Skin epidermis (tissue), 12 donors: ENCODE data around the gene SRRM3.
A peak's percentile ranks its signal among the peaks of the same experiment; 100 is the strongest.
"Not testable (repeated sequence)": the region's sequence is repeated elsewhere in the genome, so short reads cannot be mapped to it uniquely, and the experiment has no call there.

Experiments used
- H3K27ac ChIP-seq, 21 experiments: fragments of 200-600 bp; sonication (generic) in 11 of 21; one replicate each; pipeline ENCODE4 v1.5.0; 2020; ENCODE audit warnings: mild to moderate bottlenecking in 3 of 21, inconsistent platforms in 2 of 21, moderate library complexity in 2 of 21
- H3K4me3 ChIP-seq, 7 experiments: fragments of 200-600 bp; sonication (generic) in 2 of 7; one replicate each; pipeline ENCODE4 v1.5.0; 2020; ENCODE audit warnings: inconsistent platforms in 2 of 7, mild to moderate bottlenecking in 2 of 7, moderate library complexity in 1 of 7

SRRM3 gene

GRCh38 chr7:76303202-76304147, 101.8 kb downstream of the SRRM3 start:
- Histone ChIP-seq H3K4me3 (peak overlapping the region; percentile 71 to 97 (median 83)), H3K27ac (peak overlapping the region; percentile 79 to 99 (median 93))

GRCh38 chr7:76304888-76305375, 103.2 kb downstream of the SRRM3 start:
- peak overlapping the region in 4 of 7 experiments; percentile 76 to 97 (median 86) for H3K4me3 ChIP-seq
- H3K27ac ChIP-seq = peak overlapping the region in 19 of 21 experiments; percentile 49 to 99 (median 93)

GRCh38 chr7:76308874-76309273, 107.2 kb downstream of the SRRM3 start:
- not testable (repeated sequence) for H3K27ac ChIP-seq, H3K4me3 ChIP-seq

GRCh38 chr7:76309341-76310101, 107.8 kb downstream of the SRRM3 start:
- peak overlapping the region in 10 of 21 experiments; percentile 26 to 78 (median 60) for H3K27ac ChIP-seq
- not testable (repeated sequence) for H3K4me3 ChIP-seq

- Histone ChIP-seq H3K27ac (peak overlapping the region in 14 of 21 experiments; percentile 13 to 83 (median 51)), H3K4me3 (peak overlapping the region in 1 of 7 experiments; percentile 12)
Observed at GRCh38 chr7:76310102-76310957, 108.6 kb downstream of the SRRM3 start.

GRCh38 chr7:76311838-76312237, 110.1 kb downstream of the SRRM3 start:
- peak overlapping the region in 1 of 21 experiments; percentile 57 for H3K27ac ChIP-seq
- not testable (repeated sequence) for H3K4me3 ChIP-seq

GRCh38 chr7:76314042-76314721, 112.5 kb downstream of the SRRM3 start:
- Histone ChIP-seq H3K27ac (peak overlapping the region in 2 of 21 experiments; percentile 11 to 24), H3K4me3 (no peak overlapping the region)

GRCh38 chr7:76314740-76315139, 113.0 kb downstream of the SRRM3 start:
- H3K27ac ChIP-seq, H3K4me3 ChIP-seq: not testable (repeated sequence)

- Histone ChIP-seq H3K27ac (no peak overlapping the region), H3K4me3 (no peak overlapping the region)
Observed at GRCh38 chr7:76315364-76315763, 113.7 kb downstream of the SRRM3 start.

GRCh38 chr7:76316984-76317781, 115.5 kb downstream of the SRRM3 start:
- Histone ChIP-seq H3K4me3 (peak overlapping the region; percentile 52 to 88 (median 69)), H3K27ac (peak overlapping the region in 20 of 21 experiments; percentile 55 to 98 (median 91))

- Histone ChIP-seq H3K4me3 (peak overlapping the region; percentile 52 to 88 (median 69)), H3K27ac (peak overlapping the region in 20 of 21 experiments; percentile 72 to 98 (median 91))
Observed at GRCh38 chr7:76317782-76318487, 116.2 kb downstream of the SRRM3 start.

GRCh38 chr7:76318488-76319353, 117.0 kb downstream of the SRRM3 start:
- Histone ChIP-seq H3K4me3 (peak overlapping the region; percentile 52 to 88 (median 69)), H3K27ac (peak overlapping the region in 20 of 21 experiments; percentile 72 to 98 (median 91))

GRCh38 chr7:76325092-76325491, 123.4 kb downstream of the SRRM3 start:
- Histone ChIP-seq H3K27ac (no peak overlapping the region), H3K4me3 (no peak overlapping the region)

GRCh38 chr7:76325811-76326210, 124.1 kb downstream of the SRRM3 start:
- no peak overlapping the region for H3K4me3 ChIP-seq
- no peak overlapping the region for H3K27ac ChIP-seq

GRCh38 chr7:76326646-76327233, 125.0 kb downstream of the SRRM3 start:
- no peak overlapping the region for H3K27ac ChIP-seq

GRCh38 chr7:76327610-76328009, 125.9 kb downstream of the SRRM3 start:
- H3K27ac ChIP-seq = no peak overlapping the region
- H3K4me3 ChIP-seq = no peak overlapping the region

More at GRCh38 chr7:76326646-76327233, 125.0 kb downstream of the SRRM3 start:
- no peak overlapping the region for H3K4me3 ChIP-seq
